Measurements from ENCODE around the gene PEAK1.

The PEAK1 gene

DNA sequence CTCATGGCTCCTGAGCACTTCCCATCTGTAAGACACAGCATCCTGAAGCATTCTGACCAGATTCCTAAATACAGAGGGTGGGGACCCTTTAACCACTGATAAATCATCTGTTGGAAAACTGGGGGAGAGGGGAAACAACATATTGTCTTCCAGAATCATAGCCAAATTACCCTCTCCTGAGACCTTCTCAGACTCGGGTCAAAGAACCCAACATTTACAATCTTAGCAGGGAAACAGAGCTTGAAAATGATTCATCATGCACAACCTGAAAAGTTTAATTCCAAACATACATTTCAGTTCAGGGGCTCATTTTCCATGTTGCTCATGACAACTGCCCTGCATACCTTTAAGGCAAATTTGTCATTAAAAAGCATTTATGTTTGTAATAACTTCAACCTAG lies 300.5 kb downstream of the PEAK1 start:
- no peak overlapping the region for H3K4me3 ChIP-seq (ENCODE audit: low read length)
- no peak for TF ChIP-seq CTCF (conservative IDR thresholded peaks at IDR 0.05; ENCODE audit: low read depth, low read length)
- no peak for DNase-seq (ENCODE audit: low read depth)

DNA sequence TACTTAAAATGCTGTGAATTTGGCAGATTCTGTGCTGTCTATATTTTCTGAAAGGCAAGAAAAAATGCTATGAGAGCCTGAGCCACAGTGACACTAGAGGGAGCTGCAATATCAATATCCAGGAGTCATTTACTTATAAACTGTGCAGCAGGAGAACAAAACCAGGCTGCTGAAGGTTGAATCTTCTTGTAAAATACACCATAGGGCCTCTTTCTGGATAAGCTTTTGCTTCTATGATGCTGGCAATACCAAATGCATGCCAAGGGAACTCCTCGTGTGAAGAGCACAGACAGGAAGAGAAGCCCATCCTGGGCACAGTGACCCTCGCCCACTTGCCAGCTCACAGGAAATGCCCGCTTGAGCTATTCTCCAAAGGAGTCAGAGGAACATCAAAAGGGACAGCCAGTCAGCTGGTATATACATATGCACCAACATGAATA lies 301.0 kb downstream of the PEAK1 start:
- H3K4me3 ChIP-seq (ENCODE audit: low read length) = no peak overlapping the region
- peak; percentile 87 for TF ChIP-seq CTCF (conservative IDR thresholded peaks at IDR 0.05; ENCODE audit: low read depth, low read length)
- peak; percentile 42 for DNase-seq (ENCODE audit: low read depth)

GRCh38 chr15:77115179-77115578 lies 304.7 kb downstream of the PEAK1 start:
- DNase-seq (ENCODE audit: low read depth) = no peak
- H3K4me3 ChIP-seq (ENCODE audit: low read length) = no peak overlapping the region
- no peak for TF ChIP-seq CTCF (conservative IDR thresholded peaks at IDR 0.05; ENCODE audit: low read depth, low read length)

DNA sequence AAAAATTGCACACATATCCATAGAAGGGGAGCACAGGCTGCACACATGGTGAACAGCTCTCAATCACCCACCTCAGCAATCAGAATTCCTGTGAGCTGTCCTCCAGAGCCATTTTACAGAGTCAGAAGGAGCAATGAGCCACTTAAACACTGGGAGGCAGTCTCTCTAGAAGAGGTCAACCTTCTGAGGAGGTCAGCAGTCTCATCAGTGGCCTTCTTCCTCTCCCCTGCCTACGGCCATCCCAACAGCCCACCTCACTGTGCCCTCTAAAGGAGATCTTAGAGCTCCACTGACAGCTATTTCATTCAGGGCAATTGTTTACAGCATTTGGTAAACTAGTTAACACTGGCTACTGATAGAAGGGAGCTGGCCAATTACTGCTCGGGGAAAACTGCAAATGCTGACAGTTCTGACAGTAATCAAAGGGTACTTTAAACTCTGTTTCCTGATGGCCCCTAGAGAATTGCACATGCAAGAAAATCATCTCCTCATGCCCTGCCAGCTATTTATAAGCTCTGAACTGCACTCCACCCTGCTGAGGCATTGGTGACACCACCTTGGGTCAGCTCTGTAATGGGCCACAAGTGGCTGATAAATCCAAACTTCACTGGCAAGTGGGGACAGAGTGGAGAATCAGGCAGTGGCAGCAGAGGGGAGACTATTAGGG lies 306.9 kb downstream of the PEAK1 start:
- no peak overlapping the region for H3K4me3 ChIP-seq (ENCODE audit: low read length)
- TF ChIP-seq CTCF (conservative IDR thresholded peaks at IDR 0.05; ENCODE audit: low read depth, low read length) = peak; percentile 7
- DNase-seq (ENCODE audit: low read depth) = no peak

GRCh38 chr15:77111789-77112188 lies 308.1 kb downstream of the PEAK1 start:
- no peak for TF ChIP-seq CTCF (conservative IDR thresholded peaks at IDR 0.05; ENCODE audit: low read depth, low read length)
- H3K4me3 ChIP-seq (ENCODE audit: low read length) = no peak overlapping the region
- DNase-seq (ENCODE audit: low read depth) = no peak

- DNase-seq (ENCODE audit: low read depth) = no peak
- peak; percentile 91 for TF ChIP-seq CTCF (conservative IDR thresholded peaks at IDR 0.05; ENCODE audit: low read depth, low read length)
- H3K4me3 ChIP-seq (ENCODE audit: low read length) = no peak overlapping the region
Measured at GRCh38 chr15:77107531-77108355, 312.2 kb downstream of the PEAK1 start.

DNA sequence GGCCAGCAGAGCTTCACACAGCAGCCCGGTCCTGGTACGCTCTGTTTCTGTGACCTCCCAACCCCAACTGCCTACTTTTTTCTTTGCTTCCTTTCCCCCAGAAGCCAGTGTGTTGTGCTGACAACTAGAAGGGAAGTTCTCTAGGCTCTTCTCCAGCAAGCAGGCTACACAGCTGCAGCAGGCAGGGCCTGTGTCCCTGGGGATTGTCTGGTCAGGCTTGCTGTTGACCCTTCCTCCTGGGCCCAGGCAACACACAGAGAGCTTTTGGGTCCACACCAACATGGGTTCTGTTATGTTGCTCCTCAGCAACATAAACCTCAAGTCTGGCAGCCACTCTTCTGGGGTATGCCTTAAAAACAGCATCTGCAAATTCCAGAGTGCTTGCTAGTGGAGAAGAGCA lies 312.8 kb downstream of the PEAK1 start:
- DNase-seq (ENCODE audit: low read depth) = no peak

More for the DNA sequence above, 312.8 kb downstream of the PEAK1 start:
- H3K4me3 ChIP-seq (ENCODE audit: low read length) = no peak overlapping the region
- TF ChIP-seq CTCF (conservative IDR thresholded peaks at IDR 0.05; ENCODE audit: low read depth, low read length) = no peak
